Measurements from ENCODE around the gene GEMIN7.

DNA sequence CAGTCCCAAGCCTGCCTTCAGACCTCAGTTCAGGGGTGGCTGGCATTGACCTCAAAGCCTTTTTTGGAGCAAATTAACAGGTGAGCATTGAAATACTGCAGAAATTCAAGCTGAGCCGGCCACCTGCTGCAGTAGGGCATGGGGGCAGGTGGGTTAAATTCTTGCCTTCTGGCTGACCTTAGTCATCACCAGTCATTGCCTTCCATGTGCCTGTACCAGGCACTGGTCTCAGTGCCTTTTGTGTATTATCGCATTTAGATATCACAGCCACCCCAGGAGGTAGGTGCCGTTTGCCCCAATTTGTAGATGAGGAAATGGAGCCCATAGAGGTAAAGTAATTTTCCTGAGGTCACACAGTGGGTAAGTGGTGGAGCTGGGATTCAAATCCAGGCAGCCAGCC lies 21.1 kb downstream of the GEMIN7 start:
- no peak for TF ChIP-seq POLR2A (IDR thresholded peaks at IDR 0.05; ENCODE audit: extremely low read depth, insufficient read length)
- TF ChIP-seq, protein P1, sequence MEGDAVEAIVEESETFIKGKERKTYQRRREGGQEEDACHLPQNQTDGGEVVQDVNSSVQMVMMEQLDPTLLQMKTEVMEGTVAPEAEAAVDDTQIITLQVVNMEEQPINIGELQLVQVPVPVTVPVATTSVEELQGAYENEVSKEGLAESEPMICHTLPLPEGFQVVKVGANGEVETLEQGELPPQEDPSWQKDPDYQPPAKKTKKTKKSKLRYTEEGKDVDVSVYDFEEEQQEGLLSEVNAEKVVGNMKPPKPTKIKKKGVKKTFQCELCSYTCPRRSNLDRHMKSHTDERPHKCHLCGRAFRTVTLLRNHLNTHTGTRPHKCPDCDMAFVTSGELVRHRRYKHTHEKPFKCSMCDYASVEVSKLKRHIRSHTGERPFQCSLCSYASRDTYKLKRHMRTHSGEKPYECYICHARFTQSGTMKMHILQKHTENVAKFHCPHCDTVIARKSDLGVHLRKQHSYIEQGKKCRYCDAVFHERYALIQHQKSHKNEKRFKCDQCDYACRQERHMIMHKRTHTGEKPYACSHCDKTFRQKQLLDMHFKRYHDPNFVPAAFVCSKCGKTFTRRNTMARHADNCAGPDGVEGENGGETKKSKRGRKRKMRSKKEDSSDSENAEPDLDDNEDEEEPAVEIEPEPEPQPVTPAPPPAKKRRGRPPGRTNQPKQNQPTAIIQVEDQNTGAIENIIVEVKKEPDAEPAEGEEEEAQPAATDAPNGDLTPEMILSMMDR (IDR thresholded peaks at IDR 0.05; ENCODE audit: low read depth, low read length) = no peak
- TF ChIP-seq, protein P2, sequence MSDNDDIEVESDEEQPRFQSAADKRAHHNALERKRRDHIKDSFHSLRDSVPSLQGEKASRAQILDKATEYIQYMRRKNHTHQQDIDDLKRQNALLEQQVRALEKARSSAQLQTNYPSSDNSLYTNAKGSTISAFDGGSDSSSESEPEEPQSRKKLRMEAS (IDR thresholded peaks at IDR 0.05; ENCODE audit: low read depth, low read length) = no peak

Data from NB4 (cell line).